DMS53 (cell line): ENCODE results near the gene CHST6.
A peak's percentile ranks its signal among the peaks of the same experiment; 100 is the strongest.
"Not testable (repeated sequence)": the region's sequence is repeated elsewhere in the genome, so short reads cannot be mapped to it uniquely, and the experiment has no call there.

Experiments
- DNase-seq: peaks from one replicate; lab custom pipeline; 2025; lab: John Stamatoyannopoulos, UW

The CHST6 gene

GRCh38 chr16:75433732-75434413 lies 61.4 kb downstream of the CHST6 start:
- peak; percentile 93 for DNase-seq

DNA sequence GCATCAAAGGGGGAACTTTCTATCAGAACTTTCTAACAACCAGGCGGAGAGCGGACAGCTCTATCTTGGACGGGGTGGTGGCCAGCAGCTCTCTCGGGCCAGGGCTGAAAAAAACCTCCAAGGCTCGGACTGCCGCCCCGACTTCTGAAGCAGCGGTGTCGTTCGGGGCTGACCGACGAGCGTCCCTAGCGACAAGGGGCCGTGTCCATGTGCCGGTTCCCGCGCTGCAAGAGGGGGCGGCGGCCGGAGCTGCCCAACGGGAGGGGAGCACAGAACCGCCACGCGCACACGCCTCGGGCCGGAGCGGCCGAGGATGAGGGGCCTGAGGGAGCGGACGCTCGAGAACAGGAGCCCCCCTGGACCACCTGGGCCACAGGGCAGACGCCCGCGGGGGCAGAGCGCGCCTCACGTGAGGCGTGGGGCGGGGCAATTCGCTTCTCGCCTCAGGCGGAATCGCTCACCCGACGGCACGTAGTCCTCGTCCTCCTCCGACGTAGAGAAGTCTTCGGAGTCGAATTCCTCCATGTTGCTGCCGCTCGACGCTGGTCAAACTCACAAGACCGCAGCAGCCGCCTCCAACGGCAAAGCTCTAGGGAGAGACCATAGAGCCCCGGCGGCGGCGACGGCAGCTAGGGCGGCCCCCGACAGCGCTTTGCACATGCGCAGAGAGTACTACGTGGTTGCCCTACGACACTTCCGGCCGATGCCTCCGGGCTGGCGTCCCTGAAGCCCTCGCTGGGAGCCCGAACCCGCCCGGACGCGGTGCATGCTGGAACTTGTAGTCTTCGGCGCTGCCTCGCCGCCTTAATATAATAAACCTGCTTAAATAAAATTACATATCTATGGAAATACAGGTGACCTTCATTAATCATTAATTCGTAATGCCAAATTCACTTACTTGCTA lies 62.2 kb downstream of the CHST6 start, which contains the start of gene CFDP1:
CFDP1 (minus strand) TSS at position 676 of the 904 bp plus-strand sequence; CDS start at position 525, 151 bp downstream.
- DNase-seq: peak; percentile 94

- DNase-seq: no peak
These were observed 65.4 kb downstream of the CHST6 start for GRCh38 chr16:75429621-75430403.

DNA sequence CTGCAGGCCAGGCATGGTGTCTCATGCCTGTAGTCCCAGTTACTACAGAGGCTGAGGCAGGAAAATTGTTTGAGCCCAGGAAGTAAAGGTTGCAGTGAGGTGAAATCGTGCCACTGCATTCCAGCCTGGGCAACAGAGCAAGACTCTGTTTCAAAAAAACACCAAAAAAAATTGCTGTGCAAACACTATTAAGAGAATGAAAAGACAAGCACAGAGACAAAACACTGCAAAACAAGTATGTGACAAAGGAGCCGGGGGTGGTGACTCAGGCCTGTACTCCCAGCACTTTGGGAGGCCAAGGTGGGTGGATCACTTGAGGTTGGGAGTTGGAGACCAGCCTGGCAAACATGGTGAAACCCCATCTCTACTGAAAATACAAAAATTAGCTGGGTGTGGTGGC lies 68.7 kb downstream of the CHST6 start:
- DNase-seq: not testable (repeated sequence)

- DNase-seq: not testable (repeated sequence)
These were observed 71.0 kb downstream of the CHST6 start for GRCh38 chr16:75424105-75424762.

DNA sequence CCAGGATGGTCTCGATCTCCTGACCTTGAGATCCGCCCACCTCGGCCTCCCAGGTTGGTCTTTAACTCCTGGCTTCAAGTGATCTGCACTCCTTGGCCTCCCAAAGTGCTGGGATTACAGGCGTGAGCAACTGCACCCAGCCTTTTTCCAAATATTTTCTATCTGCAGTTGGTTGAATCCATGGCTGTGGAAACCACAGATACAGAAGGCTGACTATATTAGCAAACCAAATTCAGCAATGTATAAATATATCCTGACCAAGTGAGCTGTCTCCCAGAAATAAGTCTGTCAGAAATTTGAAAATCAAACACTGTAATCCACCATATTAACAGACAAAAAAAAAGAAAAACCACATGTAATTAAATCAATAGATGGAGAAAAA lies 71.5 kb downstream of the CHST6 start:
- DNase-seq: no peak
